ENCODE data around the gene CARD11.

The CARD11 gene

DNA sequence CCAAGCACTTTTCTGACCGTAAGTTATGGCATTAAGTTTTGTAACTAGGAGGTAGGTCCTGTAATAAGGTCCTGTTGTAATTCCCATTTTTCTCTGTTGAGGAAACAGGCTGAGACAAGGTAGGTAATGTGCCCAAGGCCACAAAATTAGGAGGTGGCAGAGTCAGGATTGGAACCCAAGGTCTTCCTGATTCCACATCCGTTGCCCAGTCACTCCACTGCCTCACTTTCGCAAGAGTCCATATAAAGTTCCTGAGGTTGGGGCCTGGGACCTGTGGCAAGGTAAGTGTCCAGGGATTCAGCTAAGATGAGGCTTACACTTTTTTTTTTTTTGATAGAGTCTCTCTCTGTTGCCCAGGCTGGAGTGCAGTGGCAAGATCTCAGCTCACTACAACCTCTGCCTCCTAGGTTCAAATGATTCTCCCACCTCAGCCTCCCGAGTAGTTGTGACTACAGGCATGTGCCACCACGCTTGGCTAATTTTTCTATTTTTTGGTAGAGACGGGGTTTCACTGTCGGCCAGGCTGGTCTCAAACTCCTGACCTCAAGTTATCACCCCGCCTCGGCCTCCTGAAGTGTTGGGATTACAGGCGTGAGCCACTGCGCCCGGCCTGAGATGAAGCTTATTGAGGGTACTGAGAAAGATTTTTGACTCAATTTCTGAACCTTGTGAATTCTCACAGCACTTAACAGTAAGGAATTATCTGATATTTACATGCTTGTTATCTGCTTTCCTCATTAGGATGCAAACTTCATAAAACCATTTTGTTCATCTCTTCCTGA, 179.3 kb downstream of the CARD11 start:
- no peak for DNase-seq

DNA sequence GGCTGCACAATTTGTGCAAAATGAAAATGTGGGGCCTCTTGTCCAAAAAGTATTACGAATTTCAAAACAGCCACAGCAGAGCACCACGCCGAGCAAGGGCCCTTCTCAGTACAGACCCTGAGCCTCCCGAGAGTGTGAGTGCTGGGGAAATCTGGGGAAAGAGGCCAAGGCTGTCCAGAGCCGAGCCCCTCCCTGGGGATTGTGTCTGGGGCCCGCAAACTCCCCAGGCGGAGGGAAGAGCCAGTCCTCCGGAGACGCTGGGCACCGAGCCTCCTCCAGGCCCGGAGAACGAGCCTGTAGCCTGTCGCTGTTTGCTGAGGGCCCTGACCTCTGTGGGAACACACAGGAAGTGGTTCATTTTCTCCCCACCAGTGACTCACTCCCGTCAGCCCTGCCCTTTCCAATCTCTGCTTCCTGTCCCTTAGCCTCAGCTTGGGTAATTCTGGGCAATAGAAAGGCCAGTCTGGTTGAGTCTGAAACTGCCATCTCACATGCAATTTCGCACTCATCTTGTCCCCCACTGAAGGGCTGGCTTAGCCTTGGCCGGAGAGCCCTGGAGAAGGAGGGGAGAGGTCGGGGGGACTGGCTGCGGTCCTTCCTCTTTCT, 180.1 kb downstream of the CARD11 start:
- DNase-seq, result peak; percentile 18 to 41

DNA sequence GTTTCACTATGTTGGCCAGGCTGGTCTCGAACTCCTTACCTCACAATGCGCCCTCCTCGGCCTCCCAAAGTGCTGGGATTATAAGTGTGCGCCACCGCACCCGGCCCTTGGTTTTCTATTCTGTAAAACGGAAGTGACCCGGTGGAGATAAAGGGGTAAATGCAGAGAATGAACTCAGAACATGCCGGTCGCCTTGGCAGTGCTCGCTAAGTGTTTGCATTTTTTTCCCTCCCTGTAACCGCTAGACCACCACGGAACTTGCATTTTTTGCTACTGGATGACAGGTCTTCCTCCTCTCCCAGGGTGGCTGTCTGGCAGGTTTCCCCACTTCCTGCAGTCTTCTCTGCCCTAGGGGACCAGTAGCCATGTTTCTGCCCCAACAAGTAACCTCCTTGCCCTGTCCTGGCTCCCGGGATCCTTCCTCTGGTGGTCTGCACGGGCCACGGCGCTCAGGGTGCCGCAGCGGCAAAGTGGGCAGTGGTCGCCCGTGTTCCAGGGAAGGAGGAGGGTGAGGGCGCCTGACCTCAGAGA, 180.8 kb downstream of the CARD11 start:
- no peak for DNase-seq

DNA sequence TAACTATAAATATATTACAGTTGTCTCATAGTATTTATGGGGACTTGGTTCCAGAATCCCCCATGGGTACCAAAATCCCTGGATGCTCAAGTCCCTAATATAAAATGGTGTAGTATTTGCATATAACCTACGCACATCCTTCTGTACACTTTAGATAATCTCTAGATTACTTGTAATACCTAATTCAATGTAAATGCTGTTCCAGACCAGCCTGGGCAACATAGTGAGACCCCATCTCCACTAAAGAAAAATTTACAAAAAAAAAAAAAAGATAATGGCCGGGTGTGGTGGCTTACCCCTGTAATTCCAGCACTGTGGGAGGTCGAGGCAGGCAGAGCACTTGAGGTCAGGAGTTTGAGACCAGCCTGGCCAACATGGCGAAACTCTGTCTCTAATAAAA, 182.2 kb downstream of the CARD11 start:
- DNase-seq, result no peak

DNA sequence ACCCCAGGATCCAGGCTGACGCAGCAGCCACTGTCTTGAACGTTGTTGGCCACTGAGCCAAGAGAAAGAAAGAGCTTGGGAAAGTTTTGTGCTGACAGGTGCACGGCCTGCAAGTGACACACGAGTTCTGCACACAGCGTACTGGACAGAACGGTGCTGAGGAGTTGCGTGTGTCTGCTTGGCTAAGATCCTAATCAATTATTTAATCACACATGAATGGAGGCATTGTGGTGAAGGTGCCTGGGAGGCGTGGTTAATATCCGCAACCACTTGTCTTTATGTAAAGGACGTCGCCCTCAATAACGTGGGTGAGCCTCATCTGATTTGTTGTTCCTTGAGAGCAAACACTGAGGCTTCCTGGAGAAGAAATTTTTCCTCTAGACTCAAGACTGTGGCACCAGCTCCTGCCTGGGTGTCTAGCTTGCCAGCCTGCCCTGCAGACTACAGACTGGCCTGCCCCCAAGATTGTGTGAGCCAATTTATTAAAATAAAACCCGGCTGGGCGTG, 183.0 kb downstream of the CARD11 start:
- DNase-seq, result peak in 1 of 2 experiments; percentile 45

DNA sequence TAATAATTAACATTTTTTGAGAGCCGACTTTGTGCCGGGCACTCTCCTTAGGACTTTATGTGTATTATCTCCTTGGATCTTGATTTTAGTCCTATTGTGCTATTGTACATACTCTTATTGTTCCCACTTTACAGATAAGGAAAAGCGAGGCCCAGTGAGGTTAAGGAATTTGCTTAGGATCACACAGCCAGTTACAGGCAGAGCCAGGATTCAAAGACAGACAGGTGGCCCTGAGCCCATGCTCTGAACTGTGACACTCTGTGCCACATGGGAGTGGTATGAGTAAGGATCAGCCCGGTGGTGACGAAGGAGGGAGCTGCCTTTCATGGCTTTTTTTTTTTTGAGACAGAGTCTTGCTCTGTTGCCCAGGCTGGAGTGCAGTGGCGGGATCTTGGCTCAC, 183.7 kb downstream of the CARD11 start:
- DNase-seq, result no peak

DNA sequence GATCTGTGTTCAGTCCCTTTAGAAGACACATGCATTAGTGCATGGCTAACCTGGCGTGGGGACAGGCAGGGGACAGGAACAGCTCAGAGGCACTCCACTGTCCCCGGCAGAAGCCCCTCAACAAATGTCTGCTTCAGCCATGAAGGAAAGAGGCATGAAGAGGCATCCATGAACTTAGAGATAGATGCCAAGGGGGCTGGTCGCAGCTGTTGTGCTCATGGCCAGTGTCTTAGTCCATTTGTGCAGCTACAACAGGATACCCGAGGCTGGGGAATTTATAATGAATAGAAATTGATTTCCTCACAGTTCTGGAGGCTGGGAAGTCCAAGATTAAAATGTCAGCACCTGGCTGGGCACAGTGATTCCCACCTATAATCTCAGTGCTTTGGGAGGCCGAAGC, 185.0 kb downstream of the CARD11 start:
- DNase-seq, result no peak

DNA sequence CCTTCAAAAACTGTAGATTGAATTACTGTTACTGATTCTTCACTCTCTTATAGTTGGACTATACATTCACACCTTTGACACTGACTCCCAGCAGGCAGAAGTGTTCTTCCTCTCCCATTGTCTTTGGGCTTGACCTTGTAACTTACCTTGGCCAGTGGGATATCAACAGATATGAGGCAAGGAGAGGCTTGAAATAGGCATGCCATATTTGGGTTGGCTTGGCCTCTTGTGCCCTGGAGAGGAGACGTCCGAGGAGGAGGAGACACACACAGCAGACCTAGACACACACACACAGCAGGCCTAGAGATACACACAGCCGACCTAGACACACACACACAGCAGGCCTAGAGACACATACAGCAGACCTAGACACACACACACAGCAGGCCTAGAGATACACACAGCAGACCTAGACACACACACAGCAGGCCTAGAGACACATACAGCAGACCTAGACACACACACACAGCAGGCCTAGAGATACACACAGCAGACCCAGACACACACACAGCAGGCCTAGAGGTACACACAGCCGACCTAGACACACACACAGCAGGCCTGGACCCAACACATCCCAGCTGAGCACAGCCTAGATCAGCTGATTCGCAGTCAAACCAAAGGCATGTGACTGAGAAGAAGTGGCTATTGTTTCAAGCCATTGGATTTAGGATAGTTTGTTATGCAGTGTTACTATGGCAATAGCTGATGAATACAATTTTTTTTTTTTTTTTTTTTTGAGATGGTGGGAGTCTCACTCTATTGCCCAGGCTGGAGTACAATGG, 187.1 kb downstream of the CARD11 start:
- peak in 1 of 2 experiments; percentile 45 for DNase-seq

Measured in NCI-H2081 (cell line).